ENCODE results near the gene NMT1.

GRCh38 chr17:45132320-45132571 lies 71.1 kb downstream of the NMT1 start, which contains the start of gene PLCD3:
- TF ChIP-seq CTCF (IDR thresholded peaks at IDR 0.05 in 2 of 3, conservative IDR thresholded peaks at IDR 0.05 in 1 of 3; ENCODE audit: borderline replicate concordance in 1 of 3, insufficient read depth in 1 of 3, low read depth in 2 of 3, low read length in 2 of 3) (no peak), CEBPB (IDR thresholded peaks at IDR 0.05; ENCODE audit: low read depth) (no peak), TCF7L2 (IDR thresholded peaks at IDR 0.05; ENCODE audit: borderline replicate concordance, extremely low read depth, insufficient read depth, insufficient read length) (no peak), REST (IDR thresholded peaks at IDR 0.05; ENCODE audit: low read depth) (no peak)

All from HCT116 (cell line).